Measurements from ENCODE around the gene AP3B1. TPM values are rescaled to one million over a fixed set of nuclear protein-coding genes. Genes with fewer than 3 reads are reported as not detected.

AP3B1 gene
- total and polyA plus RNA-seq, 2 of the 8 experiments (the other 6 are each of a cell fraction or from before 2014, with no cell fraction given): 45.8 to 48.3 TPM

GRCh38 chr5:77958642-77959330, 335.7 kb downstream of the AP3B1 start (continued):
- TF ChIP-seq KDM5A (IDR thresholded peaks at IDR 0.05; ENCODE audit: low read length) (no peak), CEBPB (IDR thresholded peaks at IDR 0.05; ENCODE audit: low read depth, low read length) (no peak)

Measured in H1 (cell line).